Caco-2 (cell line): ENCODE results near the gene KLHL11. TPM values are rescaled to one million over a fixed set of nuclear protein-coding genes. Genes with fewer than 3 reads are reported as not detected.
"Not testable (repeated sequence)": the region's sequence is repeated elsewhere in the genome, so short reads cannot be mapped to it uniquely, and the experiment has no call there.

ENCODE experiments used
- BruUV-seq: library from RNA; stranded (reverse); fragments of 400-500 nt; replicated peaks from 2 replicates; lab custom pipeline; 2021; lab: Mats Ljungman, UMichigan
- CTCF ChIA-PET: fragments of 300-600 bp; sonication (Branson Sonifier 250); formaldehyde crosslinking; loops from one replicate; lab custom pipeline; 2022; ENCODE audit warnings: antibody characterized with exemption; lab: Charles Lee
- POLR2A ChIA-PET: fragments of 300-600 bp; sonication (Branson Sonifier 250); formaldehyde crosslinking; loops from one replicate; lab custom pipeline; 2022; ENCODE audit warnings: antibody characterized with exemption; lab: Charles Lee
- DNase-seq, 2 experiments: peaks; one replicate each; pipeline versions ENCODE4 v3.0.0 to v3.0.0-alpha.2; 2020 to 2022
- H3K27me3 ChIP-seq: replicated peaks from 2 replicates; pipeline ENCODE4 v1.6.0; 2011; ENCODE audit warnings: low read length; ENCODE audit not compliant: control insufficient read depth, insufficient read depth
- H3K36me3 ChIP-seq: 2 replicates; pipeline ENCODE4 v1.5.1; 2011; ENCODE audit warnings: low read length; ENCODE audit not compliant: control insufficient read depth, insufficient read depth
- H3K4me1 ChIP-seq: fragments of 250-450 bp; sonication (Bioruptor Pico); 2 replicates; pipeline ENCODE4 v1.5.1; 2020; ENCODE audit warnings: mild to moderate bottlenecking
- H3K4me3 ChIP-seq: 2 replicates; pipeline ENCODE4 v1.5.1; 2011; ENCODE audit warnings: low read depth, mild to moderate bottlenecking, control low read depth, low read length
- H3K9me3 ChIP-seq: fragments of 250-450 bp; sonication (Bioruptor Pico); 2 replicates; pipeline ENCODE4 v1.5.1; 2020; ENCODE audit warnings: mild to moderate bottlenecking, moderate library complexity
- H3K27ac Mint-ChIP-seq: one replicate; pipeline ENCODE4 v1.8.0; 2022; ENCODE audit warnings: mixed read lengths; ENCODE audit not compliant: unreplicated experiment
- H3K27me3 Mint-ChIP-seq: one replicate; pipeline ENCODE4 v1.8.0; 2022; ENCODE audit warnings: mixed read lengths; ENCODE audit not compliant: insufficient read depth, unreplicated experiment
- H3K36me3 Mint-ChIP-seq: one replicate; pipeline ENCODE4 v1.8.0; 2022; ENCODE audit warnings: mild to moderate bottlenecking, mixed read lengths; ENCODE audit not compliant: insufficient read depth, unreplicated experiment
- H3K4me1 Mint-ChIP-seq: one replicate; pipeline ENCODE4 v1.8.0; 2022; ENCODE audit warnings: low read depth, mixed read lengths; ENCODE audit not compliant: unreplicated experiment
- H3K4me3 Mint-ChIP-seq: one replicate; pipeline ENCODE4 v1.8.0; 2022; ENCODE audit warnings: mild to moderate bottlenecking, moderate library complexity, mixed read lengths; ENCODE audit not compliant: unreplicated experiment
- H3K9me3 Mint-ChIP-seq: one replicate; pipeline ENCODE4 v1.8.0; 2022; ENCODE audit warnings: mixed read lengths; ENCODE audit not compliant: unreplicated experiment
- intact Hi-C: fragments of 100-400 bp; cut with micrococcal nuclease; formaldehyde crosslinking; loops from one replicate; pipeline ENCODE4 v1.10.0; 2022; ENCODE audit not compliant: unreplicated experiment
- total RNA-seq: library from RNA; stranded (reverse); gene quantifications from 2 replicates; pipeline ENCODE4 v1.2.3, GENCODE V29; 2022
- TF ChIP-seq, protein P1 (sequence below), 2 experiments: fragments of 200-600 bp in 1 of 2; IDR thresholded peaks; 1 replicate in 1 of 2; 2 replicates in 1 of 2; pipeline versions ENCODE4 v1.5.1 to v1.8.0; 2011 to 2022; ENCODE audit warnings: antibody characterized with exemption in 1 of 2, control low read depth in 1 of 2, inconsistent platforms in 1 of 2, low read depth in 1 of 2, low read length in 1 of 2, mild to moderate bottlenecking in 1 of 2, moderate library complexity in 1 of 2; ENCODE audit not compliant: insufficient read depth in 1 of 2, severe bottlenecking in 1 of 2, unreplicated experiment in 1 of 2

Gene KLHL11
- total RNA-seq, 1 experiment from 2014 or later, result 22.2 TPM

DNA sequence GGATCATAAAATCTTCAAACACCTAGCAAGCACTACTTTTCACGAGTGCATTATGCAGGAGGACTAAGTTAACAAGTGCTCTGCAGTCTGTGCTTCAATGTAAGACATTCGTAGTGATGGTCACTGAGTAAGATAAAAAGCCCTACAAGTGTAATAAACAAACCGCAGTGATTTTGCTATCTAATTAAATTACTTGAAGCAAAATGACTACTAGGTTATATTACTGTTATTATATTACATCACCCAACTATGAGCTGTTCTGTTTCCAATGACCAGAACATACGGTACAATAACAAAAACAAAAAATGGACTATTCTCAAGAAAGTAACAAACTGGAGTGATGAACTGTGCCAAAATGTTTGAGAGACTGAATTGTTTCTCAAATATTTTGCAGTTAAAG, 16.4 kb downstream of the KLHL11 start:
- CTCF ChIA-PET, result no interaction called here
- no peak for DNase-seq
- intact Hi-C loops, result no loop called here

DNA sequence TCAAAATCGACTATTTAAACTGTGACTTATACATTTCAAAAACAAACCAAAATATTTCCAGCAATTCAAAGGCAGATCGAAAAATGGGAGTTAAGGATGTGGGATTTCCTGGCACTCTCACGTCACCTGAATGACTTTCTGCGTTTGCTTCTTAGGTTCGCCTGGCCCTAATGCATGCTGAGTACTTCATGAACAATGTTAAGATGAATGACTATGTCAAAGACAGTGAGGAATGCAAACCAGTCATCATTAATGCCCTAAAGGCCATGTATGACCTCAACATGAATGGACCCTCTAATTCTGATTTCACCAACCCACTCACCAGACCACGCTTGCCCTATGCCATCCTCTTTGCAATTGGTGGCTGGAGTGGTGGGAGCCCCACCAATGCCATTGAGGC, 20.3 kb downstream of the KLHL11 start:
- no TSS peak for BruUV-seq
- H3K4me3 Mint-ChIP-seq, result no peak overlapping the region
- DNase-seq, result no peak

More for the DNA sequence above, 16.4 kb downstream of the KLHL11 start:
- Mint-ChIP-seq H3K27ac (no peak overlapping the region), H3K9me3 (no peaks in the 10 kb centered on the region), H3K4me3 (no peak overlapping the region), H3K27me3 (no peaks in the 10 kb centered on the region), H3K4me1 (no peaks in the 10 kb centered on the region), H3K36me3 (peaks cover 34% of the 10 kb centered on the region)
- Histone ChIP-seq H3K36me3 (no peaks in the 10 kb centered on the region; the same call in 1 of the 2 replicates), H3K9me3 (no peaks in the 10 kb centered on the region), H3K4me3 (no peak overlapping the region), H3K27me3 (no peaks in the 10 kb centered on the region), H3K4me1 (no peaks in the 10 kb centered on the region)
- POLR2A ChIA-PET, result no interaction called here
- no TSS peak for BruUV-seq
- TF ChIP-seq, protein P1, sequence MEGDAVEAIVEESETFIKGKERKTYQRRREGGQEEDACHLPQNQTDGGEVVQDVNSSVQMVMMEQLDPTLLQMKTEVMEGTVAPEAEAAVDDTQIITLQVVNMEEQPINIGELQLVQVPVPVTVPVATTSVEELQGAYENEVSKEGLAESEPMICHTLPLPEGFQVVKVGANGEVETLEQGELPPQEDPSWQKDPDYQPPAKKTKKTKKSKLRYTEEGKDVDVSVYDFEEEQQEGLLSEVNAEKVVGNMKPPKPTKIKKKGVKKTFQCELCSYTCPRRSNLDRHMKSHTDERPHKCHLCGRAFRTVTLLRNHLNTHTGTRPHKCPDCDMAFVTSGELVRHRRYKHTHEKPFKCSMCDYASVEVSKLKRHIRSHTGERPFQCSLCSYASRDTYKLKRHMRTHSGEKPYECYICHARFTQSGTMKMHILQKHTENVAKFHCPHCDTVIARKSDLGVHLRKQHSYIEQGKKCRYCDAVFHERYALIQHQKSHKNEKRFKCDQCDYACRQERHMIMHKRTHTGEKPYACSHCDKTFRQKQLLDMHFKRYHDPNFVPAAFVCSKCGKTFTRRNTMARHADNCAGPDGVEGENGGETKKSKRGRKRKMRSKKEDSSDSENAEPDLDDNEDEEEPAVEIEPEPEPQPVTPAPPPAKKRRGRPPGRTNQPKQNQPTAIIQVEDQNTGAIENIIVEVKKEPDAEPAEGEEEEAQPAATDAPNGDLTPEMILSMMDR (IDR thresholded peaks at IDR 0.05; ENCODE audit: insufficient read depth in 1 of 2, low read depth in 1 of 2, low read length in 1 of 2, severe bottlenecking in 1 of 2, unreplicated experiment in 1 of 2), result no peak

DNA sequence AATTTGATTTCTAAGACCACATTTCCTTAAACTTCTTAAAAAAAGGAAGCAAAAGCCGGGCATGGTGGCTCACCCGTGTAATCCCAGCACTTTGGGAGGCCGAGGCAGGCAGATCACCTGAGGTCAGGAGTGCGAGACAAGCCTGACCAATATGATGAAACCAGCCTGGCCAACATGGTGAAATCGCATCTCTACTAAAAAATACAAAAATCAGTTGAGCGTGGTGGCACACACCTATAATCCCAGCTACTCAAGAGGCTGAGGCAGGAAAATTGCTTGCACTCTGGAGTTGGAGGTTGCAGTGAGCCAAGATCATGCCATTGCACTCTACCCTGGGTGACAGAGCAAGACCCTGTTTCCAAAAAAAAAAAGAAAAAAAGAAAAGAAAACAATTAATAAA, 24.4 kb downstream of the KLHL11 start:
- H3K9me3 ChIP-seq, BruUV-seq, H3K27me3 ChIP-seq, DNase-seq, H3K4me1 ChIP-seq, H3K36me3 Mint-ChIP-seq, CTCF ChIA-PET, intact Hi-C loops, POLR2A ChIA-PET, H3K27me3 Mint-ChIP-seq, H3K27ac Mint-ChIP-seq, H3K4me3 ChIP-seq, H3K4me3 Mint-ChIP-seq, H3K36me3 ChIP-seq, H3K4me1 Mint-ChIP-seq, H3K9me3 Mint-ChIP-seq: not testable (repeated sequence)

More for the DNA sequence above, 20.3 kb downstream of the KLHL11 start:
- Histone ChIP-seq H3K27me3 (no peaks in the 10 kb centered on the region), H3K9me3 (no peaks in the 10 kb centered on the region), H3K36me3 (no peaks in the 10 kb centered on the region), H3K4me3 (no peak overlapping the region), H3K4me1 (no peaks in the 10 kb centered on the region)
- intact Hi-C loops, result no loop called here
- Mint-ChIP-seq H3K27me3 (no peaks in the 10 kb centered on the region), H3K9me3 (no peaks in the 10 kb centered on the region), H3K4me1 (no peaks in the 10 kb centered on the region), H3K36me3 (peaks cover 11% of the 10 kb centered on the region), H3K27ac (no peak overlapping the region)
- ChIA-PET POLR2A (no interaction called here), CTCF (no interaction called here)
- TF ChIP-seq, protein P1 (IDR thresholded peaks at IDR 0.05; ENCODE audit: insufficient read depth in 1 of 2, low read depth in 1 of 2, low read length in 1 of 2, severe bottlenecking in 1 of 2, unreplicated experiment in 1 of 2), result no peak

DNA sequence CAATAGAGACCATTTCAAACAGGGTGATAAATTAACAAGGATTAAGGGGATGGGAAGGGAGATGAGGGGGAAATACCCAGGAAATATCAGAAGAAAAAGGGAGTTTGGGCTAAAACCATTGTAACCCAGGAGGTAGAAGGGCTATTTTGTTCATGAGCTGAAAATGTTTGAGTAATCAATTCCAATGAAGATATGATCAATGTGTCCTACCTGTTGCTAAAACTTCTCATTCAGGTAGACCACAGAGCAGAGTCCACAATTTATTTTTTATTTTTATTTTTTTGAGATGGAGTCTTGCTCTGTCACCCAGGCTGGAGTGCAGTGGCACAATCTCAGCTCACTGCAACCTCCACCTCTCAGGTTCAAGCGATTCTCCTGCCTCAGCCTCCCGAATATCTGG, 25.8 kb downstream of the KLHL11 start:
- H3K9me3 Mint-ChIP-seq, H3K27me3 Mint-ChIP-seq, BruUV-seq, H3K9me3 ChIP-seq, H3K4me1 ChIP-seq, DNase-seq, H3K27me3 ChIP-seq, CTCF ChIA-PET, H3K36me3 Mint-ChIP-seq, intact Hi-C loops, H3K36me3 ChIP-seq, H3K27ac Mint-ChIP-seq, H3K4me1 Mint-ChIP-seq, H3K4me3 ChIP-seq, H3K4me3 Mint-ChIP-seq, POLR2A ChIA-PET: not testable (repeated sequence)
